ENCODE data around the gene ABHD12. TPM values are rescaled to one million over a fixed set of nuclear protein-coding genes. Genes with fewer than 3 reads are reported as not detected.

The ABHD12 gene
- total RNA-seq, 1 experiment from 2014 or later: 56.7 TPM

Small RNA genes within 50 kb of the gene (small RNA-seq; reads per million reads assigned to genes)
- 0 to 0.05 reads per million in 2 experiments for gene AL121772.2

Other genes with a start within 250 kb of the ABHD12 start
- gene ENTPD6, start 195.1 kb downstream of the ABHD12 start, total RNA-seq (2014; rRNA removed; shearing (Covaris generic)): 236 and 241 TPM in 2 replicates
- gene PYGB, start 142.8 kb downstream of the ABHD12 start, total RNA-seq (2014; rRNA removed; shearing (Covaris generic)): 404 and 446 TPM in 2 replicates
- 14.8 and 15.3 TPM in 2 replicates for gene GINS1, start 16.8 kb upstream of the ABHD12 start, total RNA-seq (2014; rRNA removed; shearing (Covaris generic))
- gene NINL, start 194.7 kb upstream of the ABHD12 start, total RNA-seq (2014; rRNA removed; shearing (Covaris generic)): 5.0 and 9.0 TPM in 2 replicates
- gene NANP, start 233.2 kb upstream of the ABHD12 start, total RNA-seq (2014; rRNA removed; shearing (Covaris generic)): 10.3 and 11.6 TPM in 2 replicates

Data from SK-MEL-5 (cell line).